ENCODE measurements around the gene GLRA3.
"Not testable (repeated sequence)": the region's sequence is repeated elsewhere in the genome, so short reads cannot be mapped to it uniquely, and the experiment has no call there.

Gene GLRA3

DNA sequence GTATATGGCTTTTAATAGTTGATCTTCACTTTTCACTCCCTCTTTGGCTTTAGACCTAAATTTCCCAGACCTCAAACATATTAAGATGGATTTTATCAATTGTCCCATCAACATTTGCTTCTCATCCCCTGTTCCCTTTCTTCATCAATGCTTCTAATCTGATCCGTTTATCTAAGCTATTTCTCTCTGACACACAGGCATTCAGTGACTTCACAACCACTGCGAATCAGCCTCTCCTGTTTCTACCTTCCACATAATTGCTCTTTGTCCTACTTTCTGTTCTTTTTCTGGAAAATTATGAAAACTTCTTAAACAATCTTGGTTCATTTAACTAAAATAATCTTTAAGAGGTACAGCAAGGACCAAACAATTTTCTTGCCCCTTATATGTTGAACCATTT lies 115.2 kb downstream of the GLRA3 start:
- DNase-seq = no peak

DNA sequence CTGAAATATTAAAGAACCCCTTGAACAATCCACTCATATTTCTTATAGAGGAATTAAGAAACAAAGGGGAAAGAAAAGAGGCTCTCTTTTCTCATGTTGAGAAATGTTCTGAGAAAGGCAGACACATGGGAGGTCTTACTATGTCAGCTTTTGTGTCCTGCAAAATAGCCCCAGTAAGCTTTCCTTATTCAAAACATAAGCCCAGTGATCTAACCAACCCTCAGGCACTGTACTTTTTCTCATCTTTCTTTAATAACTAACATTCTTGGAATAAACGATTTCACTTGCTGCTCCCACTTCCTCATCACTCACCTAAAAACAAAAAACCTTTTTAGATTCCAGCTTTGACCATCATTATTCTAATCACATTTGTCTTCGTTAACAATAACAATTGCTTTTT lies 115.9 kb downstream of the GLRA3 start:
- CTCF ChIA-PET = interaction anchor here (1.0 to 1.4 kb wide), 3 partner anchors 12 to 351 kb away, joined by 3 to 4 read pairs (median 4); no protein-coding TSS in a partner anchor
- Mint-ChIP-seq H3K4me3 (no peak overlapping the region), H3K27ac (no peak overlapping the region), H3K4me1 (no peaks in the 10 kb centered on the region), H3K9me3 (no peaks in the 10 kb centered on the region), H3K36me3 (no peaks in the 10 kb centered on the region), H3K27me3 (no peaks in the 10 kb centered on the region)
- no peak for DNase-seq

More for the DNA sequence above, 115.2 kb downstream of the GLRA3 start:
- Mint-ChIP-seq H3K4me3 (no peak overlapping the region), H3K27me3 (no peaks in the 10 kb centered on the region), H3K4me1 (no peaks in the 10 kb centered on the region), H3K27ac (no peak overlapping the region), H3K36me3 (no peaks in the 10 kb centered on the region), H3K9me3 (no peaks in the 10 kb centered on the region)
- CTCF ChIA-PET = interaction anchor here (1.0 to 1.2 kb wide), 2 partner anchors 336 to 351 kb away, joined by 3 to 4 read pairs; no protein-coding TSS in a partner anchor

DNA sequence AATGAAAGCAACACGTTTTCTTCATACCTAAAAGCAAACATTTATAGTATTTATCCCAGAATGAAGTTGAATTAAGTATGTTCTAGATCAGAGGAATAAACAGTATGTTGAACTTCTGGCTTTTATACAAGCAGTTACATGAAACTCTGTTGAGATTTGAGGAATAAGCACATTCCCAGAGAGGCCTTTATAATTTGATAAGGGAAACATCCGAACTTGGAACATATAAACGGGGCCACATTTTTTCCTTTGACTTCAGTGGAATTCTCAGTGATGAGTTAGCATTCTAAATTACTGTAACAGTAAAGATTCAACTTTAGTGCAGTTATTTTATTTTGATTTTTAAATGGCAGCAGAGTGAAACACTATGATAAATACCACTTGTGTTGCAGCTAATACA lies 119.5 kb downstream of the GLRA3 start:
- no peak for DNase-seq
- no peaks in the 10 kb centered on the region for H3K36me3 Mint-ChIP-seq
- no peaks in the 10 kb centered on the region for H3K9me3 Mint-ChIP-seq
- H3K27ac Mint-ChIP-seq = no peak overlapping the region
- no peaks in the 10 kb centered on the region for H3K4me1 Mint-ChIP-seq
- H3K27me3 Mint-ChIP-seq = no peaks in the 10 kb centered on the region
- CTCF ChIA-PET = no interaction called here
- no peak overlapping the region for H3K4me3 Mint-ChIP-seq

DNA sequence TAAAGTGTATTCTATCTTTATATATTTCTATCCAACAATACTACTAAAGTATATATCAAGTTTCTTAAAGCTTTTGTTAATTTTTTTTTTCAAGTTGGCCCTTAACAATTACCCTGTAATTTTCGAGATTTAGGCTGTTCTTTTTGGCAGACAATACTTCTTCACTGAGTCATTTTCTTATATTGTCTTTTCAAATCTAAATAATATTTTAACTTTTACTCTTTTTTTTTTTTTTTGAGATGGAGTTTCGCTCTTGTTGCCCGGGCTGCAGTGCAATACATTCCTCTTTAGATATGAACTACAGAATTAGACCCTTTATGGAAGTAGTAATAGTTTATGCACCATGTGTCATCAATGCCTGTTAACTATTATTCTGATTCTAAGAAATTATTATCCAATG lies 120.7 kb downstream of the GLRA3 start:
- Mint-ChIP-seq H3K9me3 (no peaks in the 10 kb centered on the region), H3K27ac (no peak overlapping the region), H3K4me3 (no peak overlapping the region)

DNA sequence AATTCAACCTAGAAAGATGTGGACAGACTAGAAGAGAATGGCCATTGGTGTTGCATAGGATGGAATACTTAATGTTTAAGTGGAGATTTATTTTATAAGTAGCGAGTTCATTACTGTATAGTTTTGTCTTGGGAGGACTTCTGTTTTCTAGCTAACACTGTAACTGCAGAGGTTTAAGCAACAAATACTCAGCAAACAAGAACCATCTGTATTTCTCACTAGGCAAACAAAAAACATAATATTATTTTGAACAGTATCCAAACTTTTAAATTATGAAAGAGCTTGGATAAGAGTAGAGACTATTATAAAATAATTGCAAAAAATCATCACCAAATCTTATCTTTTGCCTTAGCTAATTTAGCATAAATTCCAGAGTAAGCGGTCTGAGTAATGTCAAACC lies 121.1 kb downstream of the GLRA3 start:
- H3K9me3 Mint-ChIP-seq = no peaks in the 10 kb centered on the region
- DNase-seq = no peak
- no peaks in the 10 kb centered on the region for H3K36me3 Mint-ChIP-seq
- H3K4me1 Mint-ChIP-seq = no peaks in the 10 kb centered on the region
- no peak overlapping the region for H3K4me3 Mint-ChIP-seq
- H3K27ac Mint-ChIP-seq = no peak overlapping the region
- CTCF ChIA-PET = no interaction called here
- no peaks in the 10 kb centered on the region for H3K27me3 Mint-ChIP-seq

More for the DNA sequence above, 120.7 kb downstream of the GLRA3 start:
- Mint-ChIP-seq H3K4me1 (no peaks in the 10 kb centered on the region), H3K27me3 (no peaks in the 10 kb centered on the region), H3K36me3 (no peaks in the 10 kb centered on the region)
- CTCF ChIA-PET = no interaction called here
- DNase-seq = no peak

DNA sequence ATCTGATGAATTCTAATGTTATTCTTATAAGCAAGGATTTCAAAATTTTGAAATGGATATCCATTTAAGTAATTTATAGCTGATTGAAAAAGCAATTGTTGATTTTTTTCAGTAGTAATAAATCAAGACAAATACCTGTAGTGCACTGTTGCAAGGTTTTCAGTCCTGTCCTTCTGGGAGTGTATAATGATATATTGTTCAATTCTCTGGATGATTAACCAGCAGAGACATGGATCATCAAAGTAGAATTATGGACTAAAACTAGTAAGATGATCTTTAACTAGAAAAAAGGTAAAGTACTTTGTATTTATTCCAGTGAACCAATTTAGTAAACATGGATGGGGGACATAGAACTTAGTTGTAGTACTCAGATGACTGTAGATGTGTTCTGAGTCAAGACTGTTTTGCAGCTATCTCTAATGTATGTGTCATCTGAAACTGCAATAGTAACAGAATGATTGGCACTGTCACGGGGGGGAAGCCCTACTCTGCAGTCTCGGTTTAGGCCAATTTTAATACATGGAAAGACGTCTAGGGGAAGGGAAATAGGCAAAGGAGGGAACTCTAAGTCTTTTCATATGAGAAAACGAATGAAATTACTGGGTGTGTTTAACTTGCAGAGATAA lies 121.9 kb downstream of the GLRA3 start:
- H3K9me3 Mint-ChIP-seq = no peaks in the 10 kb centered on the region
- CTCF ChIA-PET = no interaction called here
- no peak for DNase-seq

DNA sequence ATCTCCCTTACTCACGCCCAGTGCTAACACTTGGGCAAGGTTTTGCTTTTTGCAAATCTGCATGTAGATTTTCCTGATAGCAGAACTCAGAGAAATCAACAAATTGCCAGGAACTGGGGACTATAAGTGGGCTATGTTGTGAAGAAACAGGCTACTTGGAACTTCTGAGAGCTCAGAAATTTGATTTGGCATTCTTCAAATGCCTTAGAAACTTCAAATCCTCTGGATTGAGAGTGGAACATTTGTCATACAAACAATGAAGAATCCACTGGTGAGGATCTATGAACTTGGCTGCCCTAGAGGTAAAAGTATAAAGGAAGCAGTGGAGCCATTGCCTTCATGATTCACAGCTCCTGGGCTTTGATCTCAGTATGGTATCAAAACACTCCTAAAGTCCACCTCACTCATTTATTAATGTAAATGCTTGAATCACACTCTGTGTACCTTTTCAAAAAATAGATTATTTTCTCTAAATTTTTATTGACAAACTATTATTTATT lies 126.0 kb downstream of the GLRA3 start:
- no peaks in the 10 kb centered on the region for H3K27me3 Mint-ChIP-seq

More for the DNA sequence above, 121.9 kb downstream of the GLRA3 start:
- no peak overlapping the region for H3K4me3 Mint-ChIP-seq
- H3K27ac Mint-ChIP-seq = no peak overlapping the region
- H3K36me3 Mint-ChIP-seq = no peaks in the 10 kb centered on the region
- no peaks in the 10 kb centered on the region for H3K27me3 Mint-ChIP-seq
- H3K4me1 Mint-ChIP-seq = no peaks in the 10 kb centered on the region

DNA sequence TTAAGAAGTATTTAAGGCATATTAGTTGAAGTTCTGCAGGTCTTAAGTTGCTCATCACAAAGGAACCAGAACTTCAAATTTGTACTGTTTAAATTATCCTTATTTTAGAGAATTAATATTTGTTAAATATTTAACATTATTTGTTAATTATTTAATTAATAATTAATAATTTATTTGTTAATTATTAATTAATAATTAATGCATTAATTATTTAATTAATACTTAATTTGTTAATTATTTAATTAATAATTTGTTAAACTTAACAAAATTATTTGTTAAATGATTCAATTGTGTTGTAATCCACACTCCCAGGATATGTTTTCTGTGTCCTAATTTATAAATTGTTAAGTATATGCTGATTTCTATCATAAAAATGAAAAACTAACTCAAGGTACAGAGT lies 129.4 kb downstream of the GLRA3 start:
- H3K36me3 Mint-ChIP-seq = no peaks in the 10 kb centered on the region
- CTCF ChIA-PET = no interaction called here
- no peaks in the 10 kb centered on the region for H3K9me3 Mint-ChIP-seq
- H3K4me3 Mint-ChIP-seq = no peak overlapping the region
- DNase-seq = no peak
- no peaks in the 10 kb centered on the region for H3K27me3 Mint-ChIP-seq
- H3K27ac Mint-ChIP-seq = no peak overlapping the region
- no peaks in the 10 kb centered on the region for H3K4me1 Mint-ChIP-seq

More for the DNA sequence above, 126.0 kb downstream of the GLRA3 start:
- H3K4me1 Mint-ChIP-seq = no peaks in the 10 kb centered on the region
- CTCF ChIA-PET = no interaction called here
- H3K36me3 Mint-ChIP-seq = no peaks in the 10 kb centered on the region
- no peak overlapping the region for H3K27ac Mint-ChIP-seq
- no peak for DNase-seq
- H3K9me3 Mint-ChIP-seq = no peaks in the 10 kb centered on the region
- no peak overlapping the region for H3K4me3 Mint-ChIP-seq

DNA sequence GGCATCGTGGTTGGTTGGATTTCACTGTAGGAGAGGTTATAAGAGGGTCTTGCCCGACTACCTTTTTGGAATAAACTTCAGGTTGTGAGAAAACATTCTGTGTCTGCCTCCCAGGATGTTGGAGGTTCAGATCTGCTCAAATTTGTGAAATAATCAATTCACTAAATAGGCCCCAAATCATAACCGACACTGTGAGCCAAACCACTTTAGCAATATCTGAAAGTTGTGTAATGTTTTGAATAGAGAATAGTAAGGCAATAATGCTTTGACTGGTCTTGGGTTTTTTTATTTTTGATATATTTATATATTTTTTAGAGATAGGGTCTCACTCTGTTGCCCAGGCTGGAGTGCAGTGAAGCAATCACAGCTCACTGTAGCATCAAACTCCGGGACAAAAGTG lies 131.2 kb downstream of the GLRA3 start:
- H3K9me3 Mint-ChIP-seq = no peaks in the 10 kb centered on the region

DNA sequence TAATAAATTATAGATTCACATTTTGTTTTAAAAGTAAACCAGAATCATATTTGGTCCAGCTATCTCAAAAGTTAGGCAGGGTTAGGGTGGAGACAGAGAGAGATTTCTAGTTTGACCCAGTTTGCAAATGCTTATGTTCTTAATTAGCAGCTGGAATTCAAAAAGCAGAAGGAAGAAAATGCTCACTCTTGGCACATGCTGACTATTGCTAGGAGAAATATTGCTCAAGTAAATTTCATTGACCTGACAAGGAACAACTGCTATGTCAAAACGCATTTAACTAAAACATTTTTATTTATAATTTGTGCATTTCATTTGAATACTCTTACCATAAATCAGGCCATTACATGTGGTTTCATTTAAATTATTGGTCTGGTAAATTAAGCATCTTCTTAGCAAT lies 131.8 kb downstream of the GLRA3 start:
- H3K4me3 Mint-ChIP-seq = no peak overlapping the region
- H3K27ac Mint-ChIP-seq = no peak overlapping the region
- CTCF ChIA-PET = no interaction called here
- no peaks in the 10 kb centered on the region for H3K9me3 Mint-ChIP-seq
- DNase-seq = no peak
- no peaks in the 10 kb centered on the region for H3K27me3 Mint-ChIP-seq
- H3K36me3 Mint-ChIP-seq = no peaks in the 10 kb centered on the region
- no peaks in the 10 kb centered on the region for H3K4me1 Mint-ChIP-seq

More for the DNA sequence above, 131.2 kb downstream of the GLRA3 start:
- Mint-ChIP-seq H3K27me3 (no peaks in the 10 kb centered on the region), H3K4me1 (no peaks in the 10 kb centered on the region), H3K27ac (no peak overlapping the region), H3K36me3 (no peaks in the 10 kb centered on the region), H3K4me3 (no peak overlapping the region)
- no peak for DNase-seq
- CTCF ChIA-PET = interaction anchor here (0.6 kb wide), 1 partner anchor 373 kb away, joined by 3 read pairs; no protein-coding TSS in a partner anchor

DNA sequence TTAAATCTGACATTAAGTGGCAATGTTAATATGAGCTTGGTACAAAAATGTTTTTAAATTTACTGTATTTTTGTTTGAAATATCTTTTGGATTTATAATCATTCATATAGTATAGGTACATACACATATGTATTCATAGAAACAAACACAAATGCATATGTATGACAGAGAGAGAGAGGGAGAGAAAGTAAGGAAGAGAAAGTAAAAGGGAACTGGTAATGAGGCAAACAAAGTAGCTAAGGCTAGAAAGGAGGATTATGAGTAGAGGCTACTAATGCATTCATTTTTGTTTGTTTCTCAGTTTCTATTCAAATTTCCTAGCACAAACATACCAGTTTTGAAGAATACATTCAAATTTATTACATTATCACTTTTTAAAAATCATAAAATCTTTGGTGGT lies 132.4 kb downstream of the GLRA3 start:
- DNase-seq = no peak

DNA sequence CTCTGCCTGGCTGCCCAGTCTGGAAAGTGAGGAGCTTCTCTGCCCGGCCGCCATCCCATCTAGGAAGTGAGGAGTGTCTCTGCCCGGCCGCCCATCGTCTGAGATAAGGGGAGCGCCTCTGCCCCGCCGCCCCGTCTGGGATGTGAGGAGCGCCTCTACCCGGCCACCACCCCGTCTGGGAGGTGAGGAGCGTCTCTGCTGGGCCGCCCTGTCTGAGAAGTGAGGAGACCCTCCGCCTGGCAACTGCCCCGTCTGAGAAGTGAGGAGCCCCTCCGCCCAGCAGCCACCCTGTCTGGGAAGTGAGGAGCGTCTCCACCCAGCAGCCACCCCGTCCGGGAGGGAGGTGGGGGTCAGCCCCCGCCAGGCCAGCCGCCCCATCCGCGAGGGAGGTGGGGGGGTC lies 137.2 kb downstream of the GLRA3 start:
- H3K27me3 Mint-ChIP-seq, DNase-seq, H3K27ac Mint-ChIP-seq, H3K4me3 Mint-ChIP-seq, H3K4me1 Mint-ChIP-seq, H3K9me3 Mint-ChIP-seq, H3K36me3 Mint-ChIP-seq, CTCF ChIA-PET: not testable (repeated sequence)

More for the DNA sequence above, 132.4 kb downstream of the GLRA3 start:
- no peaks in the 10 kb centered on the region for H3K4me1 Mint-ChIP-seq
- H3K4me3 Mint-ChIP-seq = no peak overlapping the region
- H3K36me3 Mint-ChIP-seq = no peaks in the 10 kb centered on the region
- CTCF ChIA-PET = interaction anchor here (0.6 kb wide), 1 partner anchor 831 kb away, joined by 3 read pairs; no protein-coding TSS in a partner anchor
- no peak overlapping the region for H3K27ac Mint-ChIP-seq
- H3K27me3 Mint-ChIP-seq = no peaks in the 10 kb centered on the region
- H3K9me3 Mint-ChIP-seq = no peaks in the 10 kb centered on the region

DNA sequence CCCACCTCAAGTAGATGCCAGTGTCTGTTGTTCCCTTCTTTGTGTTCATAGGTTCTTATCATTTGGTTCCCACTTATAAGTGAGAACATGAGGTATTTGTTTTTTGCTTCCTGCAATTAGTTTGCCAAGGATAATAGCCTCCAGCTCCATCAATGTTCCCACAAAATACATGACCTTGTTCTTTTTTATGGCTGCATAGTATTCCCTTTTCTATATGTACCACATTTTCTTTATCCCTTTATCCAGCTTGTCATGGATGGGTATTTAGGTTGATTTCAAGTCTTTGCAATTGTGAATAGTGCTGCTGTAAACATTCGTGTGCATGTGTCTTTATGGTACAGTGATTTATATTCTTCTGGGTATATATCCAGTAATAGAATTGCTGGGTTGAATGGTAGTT lies 138.4 kb downstream of the GLRA3 start:
- Mint-ChIP-seq H3K27ac (no peak overlapping the region), H3K4me1 (no peaks in the 10 kb centered on the region), H3K9me3 (peaks cover 5% of the 10 kb centered on the region), H3K36me3 (no peaks in the 10 kb centered on the region), H3K4me3 (no peak overlapping the region), H3K27me3 (no peaks in the 10 kb centered on the region)
- DNase-seq = no peak
- CTCF ChIA-PET = no interaction called here

DNA sequence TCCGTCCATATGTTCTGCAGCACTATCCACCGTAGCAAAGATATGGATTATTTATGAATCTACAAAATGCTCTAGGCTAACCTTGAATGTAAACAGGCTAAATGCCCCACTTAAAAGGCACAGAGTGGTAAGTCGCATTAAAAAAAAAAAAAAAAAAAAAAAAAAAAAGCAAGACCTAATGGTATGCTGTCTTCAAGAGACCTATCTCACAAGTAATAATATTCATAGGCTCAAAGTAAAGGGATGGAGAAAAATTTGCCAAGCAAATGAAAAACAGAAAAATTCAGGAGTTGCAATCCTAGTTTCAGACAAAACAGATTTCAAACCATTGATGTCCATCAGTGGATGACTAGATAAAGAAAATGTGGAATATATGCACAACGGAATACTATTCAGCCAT lies 139.4 kb downstream of the GLRA3 start:
- Mint-ChIP-seq H3K27me3 (no peaks in the 10 kb centered on the region), H3K9me3 (peaks cover 5% of the 10 kb centered on the region), H3K4me3 (no peak overlapping the region), H3K27ac (no peak overlapping the region), H3K4me1 (no peaks in the 10 kb centered on the region), H3K36me3 (no peaks in the 10 kb centered on the region)
- CTCF ChIA-PET = no interaction called here
- no peak for DNase-seq

DNA sequence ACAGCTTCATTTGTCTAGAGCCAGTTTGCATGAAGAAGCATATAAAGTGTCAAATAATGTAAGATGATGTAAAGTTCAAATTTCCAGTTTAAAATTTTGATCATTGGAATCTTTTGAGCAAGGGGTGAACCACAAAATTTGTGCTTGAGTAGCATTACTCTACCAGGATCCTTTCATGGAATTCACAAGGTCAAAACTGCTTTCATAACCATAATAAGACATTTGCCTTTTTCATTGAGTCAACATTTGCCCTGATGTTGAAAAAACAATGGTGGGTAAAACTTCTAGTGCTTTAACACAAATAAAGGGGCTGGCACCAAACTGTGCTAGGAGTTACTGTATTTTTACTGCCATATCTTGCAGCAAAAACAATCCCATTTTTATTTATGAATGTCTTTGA lies 142.2 kb downstream of the GLRA3 start:
- no peaks in the 10 kb centered on the region for H3K27me3 Mint-ChIP-seq
- CTCF ChIA-PET = no interaction called here
- peaks cover 5% of the 10 kb centered on the region for H3K9me3 Mint-ChIP-seq
- no peaks in the 10 kb centered on the region for H3K4me1 Mint-ChIP-seq
- H3K27ac Mint-ChIP-seq = no peak overlapping the region
- no peak overlapping the region for H3K4me3 Mint-ChIP-seq
- no peak for DNase-seq
- H3K36me3 Mint-ChIP-seq = no peaks in the 10 kb centered on the region
